ENCODE data around the gene MON2.

The MON2 gene

GRCh38 chr12:62637679-62638078 is 171.1 kb downstream of the MON2 start:
- DNase-seq (ENCODE audit: insufficient read length, low spot score), result no peak
- FAIRE-seq, result no peak
- no peak for TF ChIP-seq CTCF (IDR thresholded peaks at IDR 0.05; ENCODE audit: insufficient read depth, missing control alignments)

DNA sequence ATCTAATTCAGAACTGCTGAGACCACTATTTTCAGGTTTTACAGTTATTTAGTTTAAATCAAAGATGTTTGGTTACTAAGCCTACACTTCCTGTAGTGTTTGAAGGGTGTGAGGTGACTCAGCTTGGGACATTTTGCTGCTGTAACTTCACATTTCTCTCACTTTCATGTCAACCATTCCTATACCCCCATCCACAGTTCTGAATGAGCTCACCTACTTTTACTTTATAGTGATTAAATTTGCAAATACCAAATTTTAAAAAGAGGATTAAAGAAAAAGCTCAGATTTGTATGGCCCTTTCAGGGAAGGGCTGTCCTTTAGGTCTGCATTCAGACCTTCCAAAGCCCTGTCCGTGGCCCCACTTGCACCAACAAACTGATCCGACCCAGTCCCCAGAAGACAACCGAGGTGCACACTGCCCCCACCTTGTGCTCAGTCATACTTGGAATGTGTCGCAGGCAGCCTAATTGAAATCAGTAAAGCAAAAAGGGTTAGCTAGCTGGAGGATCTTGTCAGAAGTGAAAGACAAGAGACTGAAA is 174.4 kb downstream of the MON2 start:
- TF ChIP-seq CTCF (IDR thresholded peaks at IDR 0.05; ENCODE audit: insufficient read depth, missing control alignments), result no peak
- DNase-seq (ENCODE audit: insufficient read length, low spot score) (no peak), FAIRE-seq (no peak)

GRCh38 chr12:62642486-62642885 is 175.9 kb downstream of the MON2 start:
- FAIRE-seq (no peak), DNase-seq (ENCODE audit: insufficient read length, low spot score) (no peak)
- TF ChIP-seq CTCF (IDR thresholded peaks at IDR 0.05; ENCODE audit: insufficient read depth, missing control alignments), result no peak

- no peak for FAIRE-seq
- no peak for TF ChIP-seq CTCF (IDR thresholded peaks at IDR 0.05; ENCODE audit: insufficient read depth, missing control alignments)
- DNase-seq (ENCODE audit: insufficient read length, low spot score), result no peak
Measured at GRCh38 chr12:62643486-62643885, 176.9 kb downstream of the MON2 start.

- TF ChIP-seq CTCF (IDR thresholded peaks at IDR 0.05; ENCODE audit: insufficient read depth, missing control alignments), result no peak
- FAIRE-seq (no peak), DNase-seq (ENCODE audit: insufficient read length, low spot score) (no peak)
Measured at GRCh38 chr12:62646566-62646965, 179.9 kb downstream of the MON2 start.

GRCh38 chr12:62647586-62647985 is 181.0 kb downstream of the MON2 start:
- FAIRE-seq, result no peak
- DNase-seq (ENCODE audit: insufficient read length, low spot score), result no peak
- TF ChIP-seq CTCF (IDR thresholded peaks at IDR 0.05; ENCODE audit: insufficient read depth, missing control alignments), result no peak

GRCh38 chr12:62649412-62650138 is 182.9 kb downstream of the MON2 start:
- FAIRE-seq (no peak), DNase-seq (ENCODE audit: insufficient read length, low spot score) (no peak)
- TF ChIP-seq CTCF (IDR thresholded peaks at IDR 0.05; ENCODE audit: insufficient read depth, missing control alignments), result no peak
